B cell (primary cell): ENCODE measurements around the gene GTPBP6. TPM values are rescaled to one million over a fixed set of nuclear protein-coding genes. Genes with fewer than 3 reads are reported as not detected.

Experiments used
- ATAC-seq: fragments of 200-7000 bp; cut with Tn5 transposase; one replicate; pipeline ENCODE4 v1.10.0; 2021; ENCODE audit warnings: low read depth, mild to moderate bottlenecking, moderate number of reproducible peaks, moderate library complexity
- CTCF ChIA-PET: fragments of 350-600 bp; sonication (Branson Sonifier 250); formaldehyde crosslinking; loops from one replicate; lab custom pipeline; 2021; ENCODE audit warnings: antibody characterized with exemption, inconsistent platforms; lab: Charles Lee
- POLR2A ChIA-PET: fragments of 350-600 bp; sonication (Branson Sonifier 250); formaldehyde crosslinking; loops from one replicate; lab custom pipeline; 2021; ENCODE audit warnings: antibody characterized with exemption; lab: Charles Lee
- DNase-seq: peaks from one replicate; pipeline ENCODE4 v3.0.0; 2013
- H2AFZ ChIP-seq: 2 replicates; pipeline ENCODE4 v1.6.1; 2012; ENCODE audit warnings: mild to moderate bottlenecking, low read depth, low read length; ENCODE audit not compliant: insufficient read depth, poor library complexity, severe bottlenecking
- H3K27ac ChIP-seq, 2 donors: 1 replicate in 1 of 2; 2 replicates in 1 of 2; pipeline ENCODE4 v1.5.1; 2012 to 2013; ENCODE audit warnings: low read length in 2 of 2, mild to moderate bottlenecking in 2 of 2, moderate library complexity in 1 of 2
- H3K27me3 ChIP-seq, 4 experiments: fragments of 200-600 bp in 1 of 4; sonication (generic) in 1 of 4; replicated peaks in 1 of 4; 1 replicate in 2 of 4; 2 replicates in 2 of 4; pipeline versions ENCODE4 v1.6.1 to v1.7.0; 2013 to 2016; ENCODE audit warnings: low read length in 3 of 4, mild to moderate bottlenecking in 2 of 4, mixed read lengths in 1 of 4, moderate library complexity in 1 of 4; ENCODE audit not compliant: insufficient read depth in 4 of 4, control insufficient read depth in 3 of 4; ENCODE audit errors: control extremely low read depth in 1 of 4
- H3K36me3 ChIP-seq, 2 experiments: replicated peaks in 1 of 2; 1 replicate in 1 of 2; 2 replicates in 1 of 2; pipeline versions ENCODE4 v1.6.1 to v1.7.1; 2013; ENCODE audit warnings: low read length in 1 of 2; ENCODE audit not compliant: insufficient read depth in 2 of 2, control insufficient read depth in 1 of 2; ENCODE audit errors: control extremely low read depth in 1 of 2, extremely low read depth in 1 of 2
- H3K4me1 ChIP-seq, 2 donors: fragments of 200-600 bp in 1 of 2; sonication (generic) in 1 of 2; 1 replicate in 1 of 2; 2 replicates in 1 of 2; pipeline versions ENCODE4 v1.5.1 to v1.6.1; 2013 to 2017; ENCODE audit warnings: low read length in 2 of 2; ENCODE audit not compliant: control insufficient read depth in 2 of 2, insufficient read depth in 2 of 2
- H3K4me2 ChIP-seq: replicated peaks from 2 replicates; pipeline ENCODE3; 2012; ENCODE audit warnings: mild to moderate bottlenecking, low read depth, low read length; ENCODE audit not compliant: poor library complexity, severe bottlenecking
- H3K4me3 ChIP-seq, 5 experiments: fragments of 200-600 bp in 1 of 5; sonication (generic) in 1 of 5; 1 replicate in 3 of 5; 2 replicates in 2 of 5; pipeline versions ENCODE4 v1.5.1 to v1.7.0; 2011 to 2016; ENCODE audit warnings: low read length in 4 of 5, mild to moderate bottlenecking in 4 of 5, low read depth in 2 of 5, control low read depth in 1 of 5, moderate library complexity in 1 of 5; ENCODE audit not compliant: insufficient read depth in 1 of 5; ENCODE audit errors: control extremely low read depth in 1 of 5, extremely low read depth in 1 of 5
- H3K79me2 ChIP-seq: fragments of 200-600 bp; sonication (generic); one replicate; pipeline ENCODE4 v1.6.0; 2016; ENCODE audit warnings: low read length; ENCODE audit not compliant: control insufficient read depth, insufficient read depth
- H3K9ac ChIP-seq: fragments of 200-600 bp; sonication (generic); 2 replicates; pipeline ENCODE4 v1.6.1; 2017; ENCODE audit warnings: mild to moderate bottlenecking, low read length, moderate library complexity
- H3K9me3 ChIP-seq, 3 donors: one replicate each; pipeline versions ENCODE4 v1.6.1 to v1.7.1; 2013; ENCODE audit warnings: low read length in 2 of 3; ENCODE audit not compliant: control insufficient read depth in 2 of 3, insufficient read depth in 1 of 3; ENCODE audit errors: control extremely low read depth in 1 of 3
- H4K20me1 ChIP-seq: 2 replicates; pipeline ENCODE4 v1.6.0; 2012; ENCODE audit warnings: mild to moderate bottlenecking, low read length; ENCODE audit not compliant: insufficient read depth, control insufficient read depth, poor library complexity, severe bottlenecking
- H3K27ac Mint-ChIP-seq: one replicate; pipeline ENCODE4 v1.8.0; 2021; ENCODE audit warnings: mixed read lengths
- H3K27me3 Mint-ChIP-seq: one replicate; pipeline ENCODE4 v1.8.0; 2021; ENCODE audit warnings: mixed read lengths
- H3K4me1 Mint-ChIP-seq: one replicate; pipeline ENCODE4 v1.8.0; 2021; ENCODE audit warnings: mixed read lengths
- H3K4me3 Mint-ChIP-seq: one replicate; pipeline ENCODE4 v1.8.0; 2021; ENCODE audit warnings: mixed read lengths
- H3K9me3 Mint-ChIP-seq: one replicate; pipeline ENCODE4 v1.8.0; 2022; ENCODE audit warnings: mixed read lengths; ENCODE audit not compliant: insufficient read depth
- EZH2 ChIP-seq: IDR thresholded peaks from 2 replicates; pipeline ENCODE4 v1.6.1; 2012; ENCODE audit warnings: borderline replicate concordance, low read depth, mild to moderate bottlenecking, moderate library complexity, low read length; ENCODE audit not compliant: insufficient read depth, poor library complexity, severe bottlenecking
- WGBS: methylation state at CpG from one replicate; pipeline ENCODE4 v1.1.5; 2013; ENCODE audit warnings: missing lambda C conversion rate; ENCODE audit not compliant: insufficient coverage; 5-methylcytosine and 5-hydroxymethylcytosine counted together
- intact Hi-C: fragments of 100-400 bp; cut with micrococcal nuclease; formaldehyde crosslinking; loops from one replicate; pipeline ENCODE4 v1.10.0; 2022
- polyA plus RNA-seq: library from polyadenylated mRNA; depleted of rRNA; stranded (reverse); fragments of >200 nt; gene quantifications from 2 replicates; pipeline ENCODE4 v1.2.3, GENCODE V29; 2012
- total RNA-seq, 2 donors: library from RNA; stranded (reverse); fragments of 120-200 nt in 1 of 2; gene quantifications; 1 replicate in 1 of 2; 2 replicates in 1 of 2; pipeline versions ENCODE4 v1.2.3 to v1.2.4, GENCODE V29; 2013 to 2022
- TF ChIP-seq, protein P1 (sequence below): fragments of 200-600 bp; IDR thresholded peaks from one replicate; pipeline ENCODE4 v1.8.0; 2022; ENCODE audit warnings: antibody characterized with exemption, mild to moderate bottlenecking

Gene GTPBP6
- total and polyA plus RNA-seq, 2 donors (not counting 1 experiment from before 2014, with no cell fraction given), result 72.9 to 82.9 TPM

DNA sequence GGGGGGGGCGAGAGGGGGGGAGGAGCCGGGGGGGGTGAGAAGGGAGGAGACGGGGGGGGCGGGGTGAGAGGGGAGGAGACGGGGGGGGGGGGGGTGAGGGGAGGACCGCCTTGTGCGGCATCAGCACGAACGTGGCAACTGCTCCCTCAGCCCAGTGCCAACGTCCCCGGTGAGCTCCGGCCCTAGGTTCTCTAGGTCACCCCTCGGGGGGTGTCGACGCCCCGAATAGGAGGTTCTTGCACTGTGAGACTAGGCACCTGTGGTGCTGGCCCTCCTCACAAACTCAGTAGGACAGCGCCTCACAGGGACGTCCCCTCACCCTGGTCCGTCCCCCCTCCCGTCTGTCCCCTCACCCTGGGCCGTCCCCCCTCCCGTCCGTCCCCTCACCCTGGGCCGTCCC, 21.5 kb upstream of the GTPBP6 start:
- Histone ChIP-seq H2AFZ (no peak overlapping the region), H3K36me3 (peaks cover 0 to 11% of the 10 kb centered on the region in 2 experiments), H3K27ac (no peak overlapping the region), H3K9ac (no peak overlapping the region), H3K4me3 (no peak overlapping the region), H3K4me2 (no peak overlapping the region), H3K4me1 (no peaks in the 10 kb centered on the region), H3K79me2 (no peaks in the 10 kb centered on the region), H3K9me3 (peaks cover 0 to 27% (median 0%) of the 10 kb centered on the region in 3 donors), H4K20me1 (no peaks in the 10 kb centered on the region), H3K27me3 (no peaks in the 10 kb centered on the region)
- POLR2A ChIA-PET, result no interaction called here
- CTCF ChIA-PET, result no interaction called here
- DNase-seq (no peak), ATAC-seq (no peak)
- WGBS, result 100% methylated on average over 1 of the region's 24 CpGs
- no peak for TF ChIP-seq EZH2
- H3K27me3 Mint-ChIP-seq, result no peaks in the 10 kb centered on the region
- intact Hi-C loops, result no loop called here
- H3K4me1 Mint-ChIP-seq, result no peaks in the 10 kb centered on the region
- H3K9me3 Mint-ChIP-seq, result no peaks in the 10 kb centered on the region
- no peak overlapping the region for H3K4me3 Mint-ChIP-seq
- no peak overlapping the region for H3K27ac Mint-ChIP-seq

DNA sequence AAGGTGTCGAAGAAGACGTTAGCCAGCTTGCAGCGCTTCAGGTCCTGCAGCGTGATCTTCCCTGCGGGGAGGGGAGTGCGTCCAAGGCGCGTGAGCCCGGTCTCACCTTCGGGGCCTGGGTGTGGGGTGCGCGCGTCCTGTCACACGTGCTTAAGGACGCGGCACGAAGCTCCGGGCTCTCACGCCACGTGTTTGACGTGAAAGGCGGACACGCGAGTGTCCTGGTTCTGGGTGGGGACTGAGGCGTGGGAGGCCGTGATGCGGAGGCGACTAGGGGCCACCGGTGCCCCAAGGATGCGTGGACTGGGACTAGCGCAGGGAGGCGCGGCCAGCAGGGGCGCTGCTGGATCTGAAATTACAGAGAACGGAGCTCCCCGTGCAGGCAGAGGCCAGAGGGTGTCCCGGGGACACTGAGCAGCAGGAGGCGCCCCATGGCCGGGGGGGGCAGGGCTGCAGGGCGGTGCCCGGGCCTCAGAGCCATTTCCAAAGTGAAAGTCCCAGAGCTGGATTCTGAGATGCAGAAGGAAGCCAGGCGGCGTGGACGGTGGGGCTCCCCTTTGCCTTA, 20.3 kb upstream of the GTPBP6 start:
- H3K36me3 ChIP-seq, result peaks cover 0 to 8% of the 10 kb centered on the region in 2 experiments
- H3K27ac Mint-ChIP-seq, result no peak overlapping the region
- no peaks in the 10 kb centered on the region for H4K20me1 ChIP-seq
- no peaks in the 10 kb centered on the region for H3K4me1 Mint-ChIP-seq
- WGBS, result 96% methylated on average over 39 of the region's 44 CpGs
- DNase-seq, result no peak
- no peaks in the 10 kb centered on the region for H3K79me2 ChIP-seq
- H3K4me2 ChIP-seq, result no peak overlapping the region
- H2AFZ ChIP-seq, result no peak overlapping the region
- H3K9me3 ChIP-seq, result peaks cover 0 to 21% (median 0%) of the 10 kb centered on the region in 3 donors
- H3K9ac ChIP-seq, result no peak overlapping the region
- ATAC-seq, result no peak
- H3K4me3 Mint-ChIP-seq, result no peak overlapping the region
- H3K27me3 Mint-ChIP-seq, result no peaks in the 10 kb centered on the region
- H3K9me3 Mint-ChIP-seq, result no peaks in the 10 kb centered on the region
- ChIA-PET CTCF (no interaction called here), POLR2A (no interaction called here)
- TF ChIP-seq, protein P1, sequence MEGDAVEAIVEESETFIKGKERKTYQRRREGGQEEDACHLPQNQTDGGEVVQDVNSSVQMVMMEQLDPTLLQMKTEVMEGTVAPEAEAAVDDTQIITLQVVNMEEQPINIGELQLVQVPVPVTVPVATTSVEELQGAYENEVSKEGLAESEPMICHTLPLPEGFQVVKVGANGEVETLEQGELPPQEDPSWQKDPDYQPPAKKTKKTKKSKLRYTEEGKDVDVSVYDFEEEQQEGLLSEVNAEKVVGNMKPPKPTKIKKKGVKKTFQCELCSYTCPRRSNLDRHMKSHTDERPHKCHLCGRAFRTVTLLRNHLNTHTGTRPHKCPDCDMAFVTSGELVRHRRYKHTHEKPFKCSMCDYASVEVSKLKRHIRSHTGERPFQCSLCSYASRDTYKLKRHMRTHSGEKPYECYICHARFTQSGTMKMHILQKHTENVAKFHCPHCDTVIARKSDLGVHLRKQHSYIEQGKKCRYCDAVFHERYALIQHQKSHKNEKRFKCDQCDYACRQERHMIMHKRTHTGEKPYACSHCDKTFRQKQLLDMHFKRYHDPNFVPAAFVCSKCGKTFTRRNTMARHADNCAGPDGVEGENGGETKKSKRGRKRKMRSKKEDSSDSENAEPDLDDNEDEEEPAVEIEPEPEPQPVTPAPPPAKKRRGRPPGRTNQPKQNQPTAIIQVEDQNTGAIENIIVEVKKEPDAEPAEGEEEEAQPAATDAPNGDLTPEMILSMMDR, result no peak
- no peaks in the 10 kb centered on the region for H3K27me3 ChIP-seq
- H3K27ac ChIP-seq, result no peak overlapping the region
- no peaks in the 10 kb centered on the region for H3K4me1 ChIP-seq
- intact Hi-C loops, result no loop called here
- no peak overlapping the region for H3K4me3 ChIP-seq
